Measurements from ENCODE around the gene ASAP3.

ASAP3 gene

DNA sequence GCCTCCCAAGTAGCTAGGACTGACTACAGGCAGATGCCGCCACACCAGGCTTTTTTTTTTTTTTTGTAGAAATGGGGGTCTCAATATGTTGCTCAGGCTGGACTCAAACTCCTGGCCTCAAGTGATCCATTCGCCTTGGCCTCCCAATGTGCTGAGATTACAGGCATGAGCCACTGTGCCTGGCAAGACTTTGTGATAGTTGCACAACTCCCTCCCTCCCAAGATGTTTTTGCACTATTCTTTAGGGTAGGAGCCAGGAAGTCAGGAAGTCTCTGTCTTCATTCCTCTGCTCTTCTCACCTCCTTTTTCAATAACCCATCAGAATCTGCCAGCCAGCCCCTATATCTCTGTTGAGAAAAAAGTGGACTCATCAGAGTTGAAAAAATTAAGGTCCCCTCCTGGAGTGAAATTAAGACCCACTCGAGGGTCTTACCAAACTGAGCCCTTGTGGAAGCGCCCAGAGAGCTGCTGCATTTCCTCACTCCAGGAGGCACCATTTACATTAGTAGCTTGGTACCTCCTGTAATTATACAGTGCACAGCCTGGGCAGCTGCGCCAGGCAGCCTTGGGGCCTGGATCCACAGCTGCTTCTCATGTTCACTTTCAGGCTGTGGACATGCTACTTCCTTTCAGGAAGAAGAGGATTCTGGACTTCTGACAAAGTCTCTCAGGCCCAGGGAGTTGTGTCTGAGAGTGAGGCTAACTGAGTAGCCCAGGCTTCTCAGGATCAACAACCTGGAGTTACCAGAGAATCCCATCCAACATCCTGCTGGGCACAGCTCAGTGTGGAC is 83.5 kb downstream of the ASAP3 start:
- TF ChIP-seq GATA2 (IDR thresholded peaks at IDR 0.05; ENCODE audit: low read depth, low read length) (no peak), GATA3 (IDR thresholded peaks at IDR 0.05; ENCODE audit: low read depth, low read length) (no peak)

DNA sequence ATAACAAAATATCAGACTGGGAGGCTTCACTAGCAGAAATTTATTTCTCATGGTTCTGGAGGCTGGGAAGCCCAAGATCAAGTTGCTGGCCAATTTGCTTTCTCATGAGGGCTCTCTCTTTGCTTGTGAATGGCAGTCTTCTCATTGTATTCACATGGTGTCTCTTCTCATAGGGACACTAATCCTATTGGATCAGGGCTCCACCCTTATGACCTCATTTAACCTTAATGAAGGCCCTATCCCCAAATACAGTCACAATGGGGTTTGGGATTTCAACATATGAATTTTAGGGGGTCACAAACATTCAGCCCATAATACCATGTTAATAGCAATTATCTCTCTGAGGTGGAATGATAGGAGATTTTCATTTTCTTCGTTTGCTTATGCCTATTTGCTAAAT is 84.8 kb downstream of the ASAP3 start:
- no peak for TF ChIP-seq GATA3 (IDR thresholded peaks at IDR 0.05; ENCODE audit: low read depth, low read length)
- TF ChIP-seq GATA2 (IDR thresholded peaks at IDR 0.05; ENCODE audit: low read depth, low read length), result no peak

- TF ChIP-seq GATA3 (IDR thresholded peaks at IDR 0.05; ENCODE audit: low read depth, low read length), result no peak
- TF ChIP-seq GATA2 (IDR thresholded peaks at IDR 0.05; ENCODE audit: low read depth, low read length), result no peak
Observed at GRCh38 chr1:23397908-23398307, 86.1 kb downstream of the ASAP3 start.

DNA sequence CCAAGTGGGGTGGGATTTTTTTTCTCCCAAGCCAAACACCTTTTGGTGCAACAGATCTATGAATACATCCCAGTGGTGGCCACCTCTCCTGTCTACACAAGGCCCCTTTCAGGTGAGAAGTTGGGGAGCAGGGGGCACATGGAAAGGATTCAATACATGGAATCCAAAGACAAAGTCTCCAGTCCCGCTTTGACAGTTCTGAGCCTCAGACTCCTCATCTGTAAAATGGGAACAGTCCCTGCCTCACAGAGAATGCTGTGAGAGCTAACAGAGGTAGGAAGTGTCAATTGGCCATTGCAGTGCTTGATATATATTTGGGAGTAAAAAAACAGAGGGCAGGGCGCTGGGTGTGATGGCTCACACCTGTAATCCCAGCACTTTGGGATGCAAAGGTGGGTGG is 87.6 kb downstream of the ASAP3 start:
- no peak for TF ChIP-seq GATA2 (IDR thresholded peaks at IDR 0.05; ENCODE audit: low read depth, low read length)
- TF ChIP-seq GATA3 (IDR thresholded peaks at IDR 0.05; ENCODE audit: low read depth, low read length), result no peak

GRCh38 chr1:23395849-23396248 is 88.1 kb downstream of the ASAP3 start:
- TF ChIP-seq GATA3 (IDR thresholded peaks at IDR 0.05; ENCODE audit: low read depth, low read length) (no peak), GATA2 (IDR thresholded peaks at IDR 0.05; ENCODE audit: low read depth, low read length) (no peak)

GRCh38 chr1:23395154-23395724 is 88.7 kb downstream of the ASAP3 start:
- no peak for TF ChIP-seq GATA2 (IDR thresholded peaks at IDR 0.05; ENCODE audit: low read depth, low read length)
- TF ChIP-seq GATA3 (IDR thresholded peaks at IDR 0.05; ENCODE audit: low read depth, low read length), result no peak

- TF ChIP-seq GATA2 (IDR thresholded peaks at IDR 0.05; ENCODE audit: low read depth, low read length), result no peak
- no peak for TF ChIP-seq GATA3 (IDR thresholded peaks at IDR 0.05; ENCODE audit: low read depth, low read length)
Observed at GRCh38 chr1:23394684-23395083, 89.3 kb downstream of the ASAP3 start.

DNA sequence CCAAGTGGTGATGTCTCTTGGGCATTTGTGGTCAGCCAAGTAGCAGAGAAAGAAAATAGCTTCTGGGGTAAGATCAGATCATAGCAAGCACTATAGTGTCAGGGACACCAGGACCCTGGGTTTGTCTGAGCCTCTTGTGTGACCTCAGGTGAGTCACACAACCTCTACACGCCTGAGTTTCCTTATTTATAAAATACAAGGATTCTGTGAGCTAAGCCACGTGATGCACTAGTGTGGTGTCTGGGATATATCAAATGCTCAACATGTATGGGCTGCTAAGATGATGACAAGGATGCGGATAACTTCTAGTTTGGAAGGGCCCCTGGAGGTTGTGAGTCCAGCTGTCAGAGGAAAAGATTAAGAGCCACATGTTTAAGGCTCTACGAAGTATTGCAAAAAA is 89.8 kb downstream of the ASAP3 start:
- no peak for TF ChIP-seq GATA2 (IDR thresholded peaks at IDR 0.05; ENCODE audit: low read depth, low read length)
- TF ChIP-seq GATA3 (IDR thresholded peaks at IDR 0.05; ENCODE audit: low read depth, low read length), result no peak

DNA sequence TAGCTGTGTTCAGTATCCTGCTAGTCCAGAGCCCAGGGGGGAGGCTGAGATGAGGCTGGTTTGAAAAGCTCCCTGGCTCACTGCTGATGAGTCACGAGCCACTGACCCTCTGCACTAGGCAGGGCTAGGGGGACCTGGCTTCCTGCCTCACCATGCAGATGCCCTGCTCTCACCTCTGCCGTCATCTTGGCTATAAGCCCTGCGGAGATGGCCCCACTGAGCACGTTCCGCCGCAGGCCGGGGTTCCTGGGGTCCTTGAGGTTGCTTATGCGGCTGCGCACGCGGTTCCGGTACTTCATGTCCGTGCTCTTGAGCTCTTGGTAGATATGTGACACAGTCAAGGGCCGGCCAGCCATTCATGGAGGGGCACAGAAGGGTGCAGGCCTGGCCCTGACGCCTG is 90.3 kb downstream of the ASAP3 start:
- TF ChIP-seq GATA2 (IDR thresholded peaks at IDR 0.05; ENCODE audit: low read depth, low read length), result no peak
- TF ChIP-seq GATA3 (IDR thresholded peaks at IDR 0.05; ENCODE audit: low read depth, low read length), result no peak

- TF ChIP-seq GATA2 (IDR thresholded peaks at IDR 0.05; ENCODE audit: low read depth, low read length) (no peak), GATA3 (IDR thresholded peaks at IDR 0.05; ENCODE audit: low read depth, low read length) (no peak)
Observed at GRCh38 chr1:23392125-23392855, 91.7 kb downstream of the ASAP3 start.

DNA sequence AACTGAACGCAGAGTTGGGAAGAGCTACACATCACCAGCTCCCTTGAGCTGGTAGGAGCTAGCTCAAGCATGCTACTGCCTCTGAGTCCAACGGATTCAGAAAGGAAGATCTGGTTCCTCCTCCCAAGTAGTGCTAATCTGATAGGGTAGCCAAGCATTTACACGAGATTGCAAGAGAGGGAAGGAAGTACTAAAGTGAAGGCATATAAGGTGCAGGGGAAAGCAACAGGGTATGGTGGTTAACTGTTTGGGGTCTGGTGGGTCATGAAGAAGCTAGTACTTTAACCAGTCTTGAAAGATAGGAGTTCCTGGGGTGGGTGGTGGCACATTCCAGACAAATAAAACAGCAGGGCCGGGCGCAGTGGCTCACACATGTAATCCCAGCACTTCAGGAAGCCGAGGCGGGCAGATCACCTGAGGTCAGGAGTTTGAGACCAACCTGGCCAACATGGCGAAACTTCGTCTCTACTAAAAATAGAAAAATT is 94.1 kb downstream of the ASAP3 start:
- no peak for TF ChIP-seq GATA2 (IDR thresholded peaks at IDR 0.05; ENCODE audit: low read depth, low read length)
- TF ChIP-seq GATA3 (IDR thresholded peaks at IDR 0.05; ENCODE audit: low read depth, low read length), result no peak

DNA sequence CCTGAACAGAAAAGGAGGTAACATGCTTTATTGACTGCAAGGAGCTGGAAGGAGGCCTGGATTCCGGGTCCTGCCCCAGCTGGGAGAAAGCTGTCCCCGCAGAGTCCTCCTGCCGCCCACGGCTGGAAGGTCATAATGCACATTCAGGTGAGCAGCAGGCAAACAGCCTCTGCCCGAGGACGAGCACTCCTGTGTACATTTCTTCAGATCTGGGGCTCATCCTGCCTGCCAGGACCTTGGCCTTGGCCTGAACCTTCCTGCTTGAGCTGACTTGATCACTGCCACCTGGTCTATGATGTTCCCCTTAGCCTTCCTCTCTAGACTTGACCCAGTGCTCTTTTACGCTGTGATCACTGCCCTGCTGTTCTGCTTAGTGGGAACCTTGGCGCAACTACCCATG is 96.5 kb downstream of the ASAP3 start:
- no peak for TF ChIP-seq GATA3 (IDR thresholded peaks at IDR 0.05; ENCODE audit: low read depth, low read length)
- TF ChIP-seq GATA2 (IDR thresholded peaks at IDR 0.05; ENCODE audit: low read depth, low read length), result no peak

- TF ChIP-seq GATA3 (IDR thresholded peaks at IDR 0.05; ENCODE audit: low read depth, low read length) (no peak), GATA2 (IDR thresholded peaks at IDR 0.05; ENCODE audit: low read depth, low read length) (no peak)
Observed at GRCh38 chr1:23385119-23385621, 98.8 kb downstream of the ASAP3 start.

DNA sequence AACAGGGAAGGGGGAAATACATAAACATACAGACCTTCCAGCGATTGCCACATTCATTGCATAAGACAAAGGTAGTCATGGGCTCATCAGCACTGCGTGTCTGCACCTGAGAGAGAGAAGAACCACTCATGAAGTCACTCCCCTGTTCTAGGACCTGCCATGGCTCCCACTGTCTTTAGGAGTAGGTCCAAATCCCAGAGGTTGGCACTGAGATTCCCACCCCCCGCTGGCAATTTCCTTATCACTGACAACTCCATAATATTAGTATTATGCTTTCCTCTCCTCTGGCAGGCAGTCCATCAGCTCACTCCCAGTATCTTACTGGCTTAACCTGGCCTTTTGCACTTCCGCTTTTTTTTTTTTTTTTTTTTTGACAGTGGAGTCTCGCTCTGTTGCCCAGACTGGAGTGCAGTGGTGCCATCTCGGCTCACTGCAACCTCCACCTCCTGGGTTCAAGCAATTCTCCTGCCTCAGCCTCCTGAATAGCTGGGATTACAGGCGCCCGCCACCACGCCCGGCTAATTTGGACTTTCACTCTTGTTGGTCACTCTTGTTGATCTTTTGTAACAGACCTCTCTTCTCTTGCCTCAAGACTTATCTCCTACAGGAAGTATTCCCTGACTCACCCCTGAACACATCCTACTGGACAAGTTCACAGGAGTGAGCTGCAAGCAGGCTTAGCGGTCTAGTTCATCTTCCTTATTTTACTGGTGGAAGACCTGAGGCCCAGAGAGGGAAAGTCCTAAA is 99.5 kb downstream of the ASAP3 start:
- TF ChIP-seq GATA3 (IDR thresholded peaks at IDR 0.05; ENCODE audit: low read depth, low read length) (no peak), GATA2 (IDR thresholded peaks at IDR 0.05; ENCODE audit: low read depth, low read length) (no peak)

All from SH-SY5Y (cell line).